ELF-1 (cell line): ENCODE data around the gene GRK5.
A peak's percentile ranks its signal among the peaks of the same experiment; 100 is the strongest.
"Not testable (repeated sequence)": the region's sequence is repeated elsewhere in the genome, so short reads cannot be mapped to it uniquely, and the experiment has no call there.

Experiments used
- DNase-seq: peaks from one replicate; pipeline ENCODE4 v3.0.0-alpha.2; 2016; ENCODE audit warnings: low read depth, low spot score

The GRK5 gene

GRCh38 chr10:119274519-119275045, 67.2 kb downstream of the GRK5 start:
- DNase-seq, result no peak

- DNase-seq, result no peak
Observed at GRCh38 chr10:119275085-119275484, 67.7 kb downstream of the GRK5 start.

GRCh38 chr10:119276194-119276593, 68.8 kb downstream of the GRK5 start:
- DNase-seq, result not testable (repeated sequence)

- DNase-seq, result no peak
Observed at GRCh38 chr10:119278126-119278709, 70.8 kb downstream of the GRK5 start.

- no peak for DNase-seq
Observed at GRCh38 chr10:119279441-119279840, 72.1 kb downstream of the GRK5 start.

GRCh38 chr10:119281581-119282071, 74.3 kb downstream of the GRK5 start:
- DNase-seq, result no peak

- no peak for DNase-seq
Observed at GRCh38 chr10:119282446-119282845, 75.1 kb downstream of the GRK5 start.

GRCh38 chr10:119283387-119283786, 76.0 kb downstream of the GRK5 start:
- DNase-seq, result no peak

GRCh38 chr10:119283818-119284217, 76.4 kb downstream of the GRK5 start:
- no peak for DNase-seq

- DNase-seq, result no peak
Observed at GRCh38 chr10:119284679-119285096, 77.3 kb downstream of the GRK5 start.

GRCh38 chr10:119285495-119286267, 78.3 kb downstream of the GRK5 start:
- no peak for DNase-seq

- DNase-seq, result no peak
Observed at GRCh38 chr10:119286516-119286915, 79.1 kb downstream of the GRK5 start.

GRCh38 chr10:119286983-119287633, 79.7 kb downstream of the GRK5 start:
- no peak for DNase-seq

- DNase-seq, result no peak
Observed at GRCh38 chr10:119288574-119289001, 81.2 kb downstream of the GRK5 start.

- DNase-seq, result no peak
Observed at GRCh38 chr10:119289227-119289920, 82.0 kb downstream of the GRK5 start.

- DNase-seq, result peak; percentile 41
Observed at GRCh38 chr10:119290301-119291048, 83.1 kb downstream of the GRK5 start.

- DNase-seq, result no peak
Observed at GRCh38 chr10:119291223-119291900, 84.0 kb downstream of the GRK5 start.

GRCh38 chr10:119292968-119293760, 85.8 kb downstream of the GRK5 start:
- DNase-seq, result no peak

- DNase-seq, result no peak
Observed at GRCh38 chr10:119296703-119297102, 89.3 kb downstream of the GRK5 start.
